ENCODE data around the gene CD200.

DNA sequence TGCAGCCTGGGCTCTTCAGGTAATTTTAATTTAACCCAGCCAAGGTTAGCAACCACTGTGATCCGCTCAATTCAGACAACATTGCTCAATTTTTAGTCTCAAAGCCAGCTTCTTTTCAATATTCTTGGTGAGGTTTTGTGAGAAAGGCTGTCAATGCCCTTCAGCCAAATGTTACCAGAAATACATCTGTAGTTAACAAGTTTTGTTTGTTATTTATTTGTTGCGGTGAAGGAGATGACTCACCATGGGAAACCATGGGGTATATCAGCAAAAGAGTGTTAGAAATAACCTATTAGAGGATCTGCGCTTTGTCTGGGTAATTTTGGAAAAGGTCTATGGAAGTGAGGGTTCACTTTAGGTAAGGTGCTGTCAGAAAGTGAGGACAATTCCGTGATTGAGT lies 43.9 kb upstream of the CD200 start:
- TF ChIP-seq CTCF (conservative IDR thresholded peaks at IDR 0.05 in 1 of 2, IDR thresholded peaks at IDR 0.05 in 1 of 2; ENCODE audit: extremely low read depth in 1 of 2, insufficient read depth in 1 of 2, low read depth in 1 of 2, low read length in 2 of 2) (no peak), EZH2 (IDR thresholded peaks at IDR 0.05; ENCODE audit: borderline replicate concordance, low read length) (no peak)
